ENCODE measurements around the gene PITX2. TPM values are rescaled to one million over a fixed set of nuclear protein-coding genes. Genes with fewer than 3 reads are reported as not detected.

PITX2 gene
- total RNA-seq, 2 experiments from 2014 or later = not detected

DNA sequence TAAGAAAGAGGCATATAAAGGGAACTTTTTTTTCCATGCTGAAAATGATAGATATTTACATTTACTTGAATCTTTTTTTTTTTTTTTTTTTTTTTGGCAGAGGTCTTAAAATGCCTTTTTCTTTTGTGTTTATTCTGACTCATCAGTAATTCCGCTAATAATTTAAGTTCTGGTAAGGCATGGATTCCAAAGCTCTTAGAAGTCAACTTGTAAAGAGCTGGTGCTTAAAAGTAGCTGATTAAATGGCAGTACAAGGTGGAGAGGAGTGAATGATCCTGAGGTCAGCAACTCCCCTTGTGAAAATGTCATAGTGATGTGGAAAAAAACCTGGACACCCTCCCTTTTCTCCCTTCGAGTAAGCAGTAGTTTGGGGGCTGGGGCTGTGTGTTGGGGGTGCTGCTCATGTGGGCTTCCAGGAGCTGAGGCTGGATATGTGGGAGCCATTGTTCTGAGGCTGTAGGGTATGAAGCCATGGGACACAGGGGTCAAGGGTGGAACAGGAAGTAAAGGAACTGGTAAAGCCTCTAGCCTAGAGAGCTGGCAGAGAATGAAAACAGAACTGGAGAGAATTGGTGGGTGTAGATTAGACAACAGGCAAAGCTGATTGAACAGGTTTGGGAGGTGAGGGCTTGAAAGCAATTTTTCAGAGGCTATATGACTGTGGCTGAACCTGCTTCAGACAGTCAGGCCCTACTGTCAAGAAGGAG, 41.0 kb upstream of the PITX2 start:
- H3K27ac ChIP-seq (ENCODE audit: low read depth in 1 of 2, low read length in 2 of 2) = no peak overlapping the region
- no peaks in the 10 kb centered on the region for H3K9me3 ChIP-seq (ENCODE audit: control insufficient read depth in 1 of 2, insufficient read depth in 1 of 2, low read length in 2 of 2)
- POLR2A ChIA-PET = no interaction called here
- no peaks in the 10 kb centered on the region for H3K36me3 ChIP-seq (ENCODE audit: insufficient read depth, low read length)
- no peak for TF ChIP-seq CTCF (IDR thresholded peaks at IDR 0.05)
- DNase-seq (no peak), ATAC-seq (ENCODE audit: poor library complexity) (no peak)
- H3K4me1 ChIP-seq (ENCODE audit: insufficient read depth, low read length) = no peaks in the 10 kb centered on the region
- no peak overlapping the region for H3K4me3 ChIP-seq (ENCODE audit: low read length)
- intact Hi-C loops (cut with DNase I, micrococcal nuclease) = no loop called here
- Mint-ChIP-seq H3K4me1 (ENCODE audit: low read depth) (no peaks in the 10 kb centered on the region), H3K9me3 (no peaks in the 10 kb centered on the region), H3K27me3 (peaks cover 24% of the 10 kb centered on the region), H3K27ac (no peak overlapping the region), H3K4me3 (no peak overlapping the region), H3K36me3 (ENCODE audit: low read depth) (no peaks in the 10 kb centered on the region)
- CTCF ChIA-PET = interaction anchor here (0.7 kb wide), 1 partner anchor 13 kb away, joined by 3 read pairs; no protein-coding TSS in a partner anchor
- peaks cover 0 to 2% of the 10 kb centered on the region in 2 experiments for H3K27me3 ChIP-seq (ENCODE audit: control insufficient read depth in 1 of 2, insufficient read depth in 2 of 2, low read length in 2 of 2)

DNA sequence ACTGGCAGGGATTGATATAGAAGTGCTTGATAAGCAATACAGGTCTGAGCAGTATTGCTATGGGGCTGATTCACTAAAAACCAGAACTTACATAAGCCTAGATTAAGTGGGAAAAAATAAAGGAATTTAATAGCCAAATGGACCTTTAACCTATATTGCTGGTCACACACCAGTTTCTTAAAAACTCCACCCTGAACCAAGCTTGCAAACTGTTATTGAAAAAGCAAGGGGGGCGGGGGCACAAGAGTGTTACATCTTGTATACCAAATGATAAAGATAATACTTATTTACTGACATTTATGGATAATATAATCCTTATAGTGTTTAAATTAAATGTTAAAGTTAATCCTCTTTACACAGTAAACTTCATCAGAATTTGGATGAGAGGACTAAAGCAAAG, 40.3 kb upstream of the PITX2 start:
- Mint-ChIP-seq H3K27me3 (peaks cover 24% of the 10 kb centered on the region), H3K4me1 (ENCODE audit: low read depth) (no peaks in the 10 kb centered on the region), H3K27ac (no peak overlapping the region), H3K4me3 (no peak overlapping the region), H3K36me3 (ENCODE audit: low read depth) (no peaks in the 10 kb centered on the region), H3K9me3 (no peaks in the 10 kb centered on the region)
- Histone ChIP-seq H3K9me3 (ENCODE audit: control insufficient read depth in 1 of 2, insufficient read depth in 1 of 2, low read length in 2 of 2) (no peaks in the 10 kb centered on the region), H3K4me1 (ENCODE audit: insufficient read depth, low read length) (no peaks in the 10 kb centered on the region), H3K36me3 (ENCODE audit: insufficient read depth, low read length) (no peaks in the 10 kb centered on the region), H3K4me3 (ENCODE audit: low read length) (no peak overlapping the region), H3K27ac (ENCODE audit: low read depth in 1 of 2, low read length in 2 of 2) (no peak overlapping the region), H3K27me3 (ENCODE audit: control insufficient read depth in 1 of 2, insufficient read depth in 2 of 2, low read length in 2 of 2) (peaks cover 0 to 2% of the 10 kb centered on the region in 2 experiments)
- DNase-seq = no peak
- CTCF ChIA-PET = interaction anchor here (0.7 kb wide), 1 partner anchor 13 kb away, joined by 3 read pairs; no protein-coding TSS in a partner anchor
- POLR2A ChIA-PET = no interaction called here
- TF ChIP-seq CTCF (IDR thresholded peaks at IDR 0.05) = no peak
- no peak for ATAC-seq (ENCODE audit: poor library complexity)
- intact Hi-C loops (cut with DNase I, micrococcal nuclease) = no loop called here

- POLR2A ChIA-PET = no interaction called here
- no peak for ATAC-seq (ENCODE audit: poor library complexity)
- Histone ChIP-seq H3K36me3 (ENCODE audit: insufficient read depth, low read length) (no peaks in the 10 kb centered on the region), H3K9me3 (ENCODE audit: control insufficient read depth in 1 of 2, insufficient read depth in 1 of 2, low read length in 2 of 2) (no peaks in the 10 kb centered on the region), H3K4me1 (ENCODE audit: insufficient read depth, low read length) (no peaks in the 10 kb centered on the region), H3K27ac (ENCODE audit: low read depth in 1 of 2, low read length in 2 of 2) (no peak overlapping the region), H3K4me3 (ENCODE audit: low read length) (no peak overlapping the region), H3K27me3 (ENCODE audit: control insufficient read depth in 1 of 2, insufficient read depth in 2 of 2, low read length in 2 of 2) (peaks cover 0 to 5% of the 10 kb centered on the region in 2 experiments)
- Mint-ChIP-seq H3K4me3 (no peak overlapping the region), H3K27ac (no peak overlapping the region), H3K9me3 (no peaks in the 10 kb centered on the region), H3K36me3 (ENCODE audit: low read depth) (no peaks in the 10 kb centered on the region), H3K4me1 (ENCODE audit: low read depth) (no peaks in the 10 kb centered on the region), H3K27me3 (peaks cover 35% of the 10 kb centered on the region)
- CTCF ChIA-PET = no interaction called here
- intact Hi-C loops (cut with DNase I, micrococcal nuclease) = no loop called here
- no peak for DNase-seq
- TF ChIP-seq CTCF (IDR thresholded peaks at IDR 0.05) = no peak
Observed at GRCh38 chr4:110660755-110661154, 37.9 kb upstream of the PITX2 start.
